GM10266 (cell line): ENCODE data around the gene CASP2.
A peak's percentile ranks its signal among the peaks of the same experiment; 100 is the strongest.

Experiments used
- DNase-seq: peaks from one replicate; pipeline ENCODE4 v3.0.0; 2012; ENCODE audit errors: extremely low spot score
- CTCF ChIP-seq: IDR thresholded peaks from 2 replicates; pipeline ENCODE4 v1.5.1; 2012; ENCODE audit warnings: mild to moderate bottlenecking, low read depth; ENCODE audit not compliant: control insufficient read depth, insufficient read depth; ENCODE audit errors: missing control alignments

The CASP2 gene

GRCh38 chr7:143255564-143255963 is 32.6 kb upstream of the CASP2 start:
- no peak for TF ChIP-seq CTCF

GRCh38 chr7:143256325-143256724 is 31.8 kb upstream of the CASP2 start:
- no peak for TF ChIP-seq CTCF
- no peak for DNase-seq

More at GRCh38 chr7:143255564-143255963, 32.6 kb upstream of the CASP2 start:
- no peak for DNase-seq

GRCh38 chr7:143256932-143257331 is 31.2 kb upstream of the CASP2 start:
- TF ChIP-seq CTCF: no peak

GRCh38 chr7:143257501-143257900 is 30.6 kb upstream of the CASP2 start:
- no peak for TF ChIP-seq CTCF
- no peak for DNase-seq

More at GRCh38 chr7:143256932-143257331, 31.2 kb upstream of the CASP2 start:
- peak; percentile 33 for DNase-seq

- no peak for TF ChIP-seq CTCF
- DNase-seq: peak; percentile 46
Measured at GRCh38 chr7:143258831-143259230, 29.3 kb upstream of the CASP2 start.

GRCh38 chr7:143259765-143260164 is 28.4 kb upstream of the CASP2 start:
- TF ChIP-seq CTCF: no peak
- no peak for DNase-seq

- DNase-seq: no peak
- TF ChIP-seq CTCF: no peak
Measured at GRCh38 chr7:143261901-143262300, 26.2 kb upstream of the CASP2 start.
